Esophagus muscularis mucosa (tissue), 4 donors: ENCODE data around the gene SHKBP1. TPM values are rescaled to one million over a fixed set of nuclear protein-coding genes. Genes with fewer than 3 reads are reported as not detected.
"Not testable (repeated sequence)": the region's sequence is repeated elsewhere in the genome, so short reads cannot be mapped to it uniquely, and the experiment has no call there.

Experiments
- DNase-seq: peaks from one replicate; pipeline ENCODE4 v3.0.0-alpha.2; 2017; ENCODE audit errors: extremely low spot score
- H3K27ac ChIP-seq, 4 donors: fragments of 200-600 bp; sonication (generic); replicated peaks in 1 of 4; 1 replicate in 3 of 4; 2 replicates in 1 of 4; pipeline ENCODE4 v1.5.1; 2016 to 2019; ENCODE audit warnings: mild to moderate bottlenecking in 1 of 4
- H3K27me3 ChIP-seq, 4 donors: fragments of 200-600 bp; sonication (generic); one replicate each; pipeline versions ENCODE4 v1.5.1 to v1.6.0; 2016 to 2019
- H3K36me3 ChIP-seq, 4 donors: fragments of 200-600 bp; sonication (generic); one replicate each; pipeline ENCODE4 v1.5.1; 2016 to 2019
- H3K4me1 ChIP-seq, 4 donors: fragments of 200-600 bp; sonication (generic); one replicate each; pipeline ENCODE4 v1.5.1; 2016 to 2019
- H3K4me3 ChIP-seq, 4 donors: fragments of 200-600 bp; sonication (generic); 1 replicate in 2 of 4; 2 replicates in 2 of 4; pipeline ENCODE4 v1.5.1; 2016 to 2019; ENCODE audit warnings: mild to moderate bottlenecking in 4 of 4, moderate library complexity in 1 of 4
- H3K9me3 ChIP-seq, 4 donors: fragments of 200-600 bp; sonication (generic); 1 replicate in 3 of 4; 2 replicates in 1 of 4; pipeline ENCODE4 v1.5.1; 2016 to 2019
- EP300 ChIP-seq: sonication (generic); formaldehyde crosslinking; IDR thresholded peaks from one replicate; pipeline ENCODE4 v1.6.1; 2017; ENCODE audit warnings: antibody characterized with exemption
- POLR2A ChIP-seq: fragments of 450-650 bp; IDR thresholded peaks from one replicate; pipeline ENCODE4 v1.6.1; 2017; ENCODE audit warnings: antibody characterized with exemption, moderate library complexity, mild to moderate bottlenecking, low read depth
- POLR2AphosphoS5 ChIP-seq, 2 donors: sonication (generic); formaldehyde crosslinking; IDR thresholded peaks; one replicate each; pipeline ENCODE4 v1.6.1; 2017; ENCODE audit warnings: antibody characterized with exemption in 2 of 2
- WGBS: methylation state at CpG from one replicate; pipeline ENCODE4 v1.1.5; 2018; 5-methylcytosine and 5-hydroxymethylcytosine counted together
- intact Hi-C: fragments of 100-400 bp; cut with DNase I; formaldehyde crosslinking; loops from one replicate; pipeline ENCODE4 v1.15.1; 2023
- total RNA-seq, 4 donors: library from RNA; depleted of rRNA; stranded (reverse); fragments of >200 nt; gene quantifications; one replicate each; pipeline versions ENCODE4 v1.1.0 to v1.2.1, GENCODE V29; 2016
- TF ChIP-seq, protein P1 (sequence below), 3 experiments: fragments of 200-600 bp in 2 of 3; fragments of 450-650 bp in 1 of 3; sonication (generic) in 2 of 3; IDR thresholded peaks; one replicate each; pipeline ENCODE4 v1.5.1; 2017 to 2019; ENCODE audit warnings: antibody characterized with exemption in 3 of 3, mild to moderate bottlenecking in 2 of 3, moderate library complexity in 1 of 3

The SHKBP1 gene
- total RNA-seq, 4 donors from 2014 or later, result 39.5 to 82.7 (median 52.7) TPM

DNA sequence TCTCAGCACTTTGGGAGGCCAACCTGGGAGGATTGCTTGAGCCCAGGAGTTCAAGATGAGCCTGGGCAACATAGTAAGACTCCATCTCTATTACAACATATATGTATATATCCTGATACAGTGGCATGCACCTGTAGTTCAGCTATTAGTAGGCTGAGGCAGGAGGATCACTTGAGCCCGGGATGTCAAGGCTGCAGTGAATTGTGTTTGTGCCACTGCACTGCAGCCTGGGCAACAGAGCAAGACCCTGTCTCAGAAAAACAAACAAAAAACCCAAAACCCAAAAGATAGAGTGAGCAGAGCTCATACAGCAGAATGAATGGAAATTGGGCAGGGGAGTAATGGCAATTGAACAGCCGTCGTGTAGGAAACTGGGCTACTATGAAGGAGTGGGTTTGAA is 17.3 kb upstream of the SHKBP1 start:
- no peaks in the 10 kb centered on the region for H3K9me3 ChIP-seq
- DNase-seq, result no peak
- TF ChIP-seq, protein P1, sequence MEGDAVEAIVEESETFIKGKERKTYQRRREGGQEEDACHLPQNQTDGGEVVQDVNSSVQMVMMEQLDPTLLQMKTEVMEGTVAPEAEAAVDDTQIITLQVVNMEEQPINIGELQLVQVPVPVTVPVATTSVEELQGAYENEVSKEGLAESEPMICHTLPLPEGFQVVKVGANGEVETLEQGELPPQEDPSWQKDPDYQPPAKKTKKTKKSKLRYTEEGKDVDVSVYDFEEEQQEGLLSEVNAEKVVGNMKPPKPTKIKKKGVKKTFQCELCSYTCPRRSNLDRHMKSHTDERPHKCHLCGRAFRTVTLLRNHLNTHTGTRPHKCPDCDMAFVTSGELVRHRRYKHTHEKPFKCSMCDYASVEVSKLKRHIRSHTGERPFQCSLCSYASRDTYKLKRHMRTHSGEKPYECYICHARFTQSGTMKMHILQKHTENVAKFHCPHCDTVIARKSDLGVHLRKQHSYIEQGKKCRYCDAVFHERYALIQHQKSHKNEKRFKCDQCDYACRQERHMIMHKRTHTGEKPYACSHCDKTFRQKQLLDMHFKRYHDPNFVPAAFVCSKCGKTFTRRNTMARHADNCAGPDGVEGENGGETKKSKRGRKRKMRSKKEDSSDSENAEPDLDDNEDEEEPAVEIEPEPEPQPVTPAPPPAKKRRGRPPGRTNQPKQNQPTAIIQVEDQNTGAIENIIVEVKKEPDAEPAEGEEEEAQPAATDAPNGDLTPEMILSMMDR (IDR thresholded peaks at IDR 0.05), result no peak
- TF ChIP-seq POLR2A (no peak), POLR2AphosphoS5 (IDR thresholded peaks at IDR 0.05) (no peak), EP300 (no peak)
- no peak overlapping the region for H3K4me3 ChIP-seq
- peaks cover 0 to 24% (median under 1%) of the 10 kb centered on the region in 4 donors for H3K27me3 ChIP-seq
- peaks cover 0 to 10% (median 2%) of the 10 kb centered on the region in 4 donors for H3K36me3 ChIP-seq
- no peak overlapping the region for H3K27ac ChIP-seq
- intact Hi-C loops, result no loop called here
- 88% methylated on average over 3 of the region's 3 CpGs for WGBS
- no peaks in the 10 kb centered on the region for H3K4me1 ChIP-seq

DNA sequence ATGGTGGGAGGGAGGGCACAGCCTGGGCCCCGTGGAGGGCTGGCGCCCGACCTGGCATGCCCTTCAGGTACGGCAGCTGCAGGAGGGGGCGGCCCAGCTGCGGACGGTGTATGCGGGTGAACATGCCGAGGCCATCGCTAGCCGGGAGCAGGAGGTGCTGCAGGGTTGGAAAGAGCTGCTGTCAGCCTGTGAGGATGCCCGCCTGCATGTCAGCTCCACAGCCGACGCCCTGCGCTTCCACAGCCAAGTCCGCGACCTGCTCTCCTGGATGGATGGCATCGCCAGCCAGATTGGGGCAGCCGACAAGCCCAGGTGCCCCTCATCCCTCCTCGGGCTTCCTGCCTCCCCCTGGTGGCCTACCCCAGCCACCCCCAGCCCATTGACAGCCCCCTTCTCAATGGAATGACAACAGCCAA is 16.6 kb upstream of the SHKBP1 start:
- no peak for DNase-seq
- intact Hi-C loops, result no loop called here
- H3K4me1 ChIP-seq, result no peaks in the 10 kb centered on the region
- 70% methylated on average over 19 of the region's 20 CpGs for WGBS
- no peak overlapping the region for H3K27ac ChIP-seq
- peaks cover 0 to 10% (median 2%) of the 10 kb centered on the region in 4 donors for H3K36me3 ChIP-seq
- H3K9me3 ChIP-seq, result no peaks in the 10 kb centered on the region
- H3K4me3 ChIP-seq, result no peak overlapping the region
- peaks cover 0 to 24% (median under 1%) of the 10 kb centered on the region in 4 donors for H3K27me3 ChIP-seq
- no peak for TF ChIP-seq EP300
- no peak for TF ChIP-seq POLR2A
- TF ChIP-seq POLR2AphosphoS5 (IDR thresholded peaks at IDR 0.05), result no peak
- TF ChIP-seq, protein P1 (IDR thresholded peaks at IDR 0.05), result no peak

DNA sequence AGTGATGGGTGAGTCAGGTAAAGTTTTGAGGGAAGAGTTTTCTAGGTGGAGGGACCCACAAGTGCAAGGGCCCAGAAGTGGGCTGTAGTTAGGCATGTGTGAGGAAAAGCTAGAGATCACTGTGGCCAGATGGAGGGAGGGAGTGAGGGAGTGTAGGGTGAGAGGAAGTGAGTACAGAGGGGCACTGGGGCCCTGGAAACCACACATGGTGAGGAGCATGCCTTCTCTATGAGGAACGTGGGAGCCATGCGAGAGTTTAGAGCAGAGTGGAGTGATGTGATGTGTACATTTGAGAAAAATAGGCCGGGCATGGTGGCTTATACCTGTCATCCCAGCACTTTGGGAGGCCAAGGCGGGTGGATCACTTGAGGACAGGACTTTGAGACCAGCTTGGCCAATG is 14.7 kb upstream of the SHKBP1 start:
- Histone ChIP-seq H3K9me3 (no peaks in the 10 kb centered on the region), H3K4me3 (no peak overlapping the region), H3K27ac (no peak overlapping the region), H3K27me3 (peaks cover 0 to 43% (median 19%) of the 10 kb centered on the region in 4 donors), H3K4me1 (peaks cover 0 to under 1% (median 0%) of the 10 kb centered on the region in 4 donors), H3K36me3 (peaks cover 0 to 10% (median 2%) of the 10 kb centered on the region in 4 donors)
- TF ChIP-seq POLR2A, result no peak
- TF ChIP-seq POLR2AphosphoS5 (IDR thresholded peaks at IDR 0.05), result no peak
- TF ChIP-seq, protein P1 (IDR thresholded peaks at IDR 0.05), result no peak
- no peak for TF ChIP-seq EP300
- WGBS, result 75% methylated on average over 4 of the region's 4 CpGs
- intact Hi-C loops, result no loop called here
- DNase-seq, result no peak

GRCh38 chr19:40564535-40564934 is 12.1 kb upstream of the SHKBP1 start:
- H3K9me3 ChIP-seq, H3K27ac ChIP-seq, DNase-seq, H3K4me3 ChIP-seq, intact Hi-C loops, H3K36me3 ChIP-seq: not testable (repeated sequence)
- H3K27me3 ChIP-seq, result peaks cover 5 to 64% (median 32%) of the 10 kb centered on the region in 4 donors
- 85% methylated on average over 1 of the region's 1 CpG for WGBS
- peaks cover 8 to 16% (median 12%) of the 10 kb centered on the region in 4 donors for H3K4me1 ChIP-seq

GRCh38 chr19:40565355-40565754 is 11.3 kb upstream of the SHKBP1 start:
- Histone ChIP-seq H3K27me3 (peaks cover 5 to 60% (median 32%) of the 10 kb centered on the region in 4 donors), H3K9me3 (no peaks in the 10 kb centered on the region), H3K27ac (no peak overlapping the region), H3K4me3 (no peak overlapping the region), H3K36me3 (peaks cover 0 to 4% (median 1%) of the 10 kb centered on the region in 4 donors), H3K4me1 (peaks cover 13 to 21% (median 20%) of the 10 kb centered on the region in 4 donors)
- no peak for DNase-seq
- intact Hi-C loops, result no loop called here
- TF ChIP-seq POLR2AphosphoS5 (IDR thresholded peaks at IDR 0.05) (no peak), POLR2A (no peak), EP300 (no peak)
- TF ChIP-seq, protein P1 (IDR thresholded peaks at IDR 0.05), result no peak
- WGBS, result 85% methylated on average over 5 of the region's 7 CpGs
